GM20431 (cell line): ENCODE results near the gene TTLL4.

Experiments used
- in situ Hi-C: fragments of 300-500 bp; cut with MseI, MboI; formaldehyde crosslinking; loops from one replicate; pipeline ENCODE4 v1.15.0; 2020; ENCODE audit warnings: low sequenced_read_pairs; ENCODE audit not compliant: unreplicated experiment

TTLL4 gene

DNA sequence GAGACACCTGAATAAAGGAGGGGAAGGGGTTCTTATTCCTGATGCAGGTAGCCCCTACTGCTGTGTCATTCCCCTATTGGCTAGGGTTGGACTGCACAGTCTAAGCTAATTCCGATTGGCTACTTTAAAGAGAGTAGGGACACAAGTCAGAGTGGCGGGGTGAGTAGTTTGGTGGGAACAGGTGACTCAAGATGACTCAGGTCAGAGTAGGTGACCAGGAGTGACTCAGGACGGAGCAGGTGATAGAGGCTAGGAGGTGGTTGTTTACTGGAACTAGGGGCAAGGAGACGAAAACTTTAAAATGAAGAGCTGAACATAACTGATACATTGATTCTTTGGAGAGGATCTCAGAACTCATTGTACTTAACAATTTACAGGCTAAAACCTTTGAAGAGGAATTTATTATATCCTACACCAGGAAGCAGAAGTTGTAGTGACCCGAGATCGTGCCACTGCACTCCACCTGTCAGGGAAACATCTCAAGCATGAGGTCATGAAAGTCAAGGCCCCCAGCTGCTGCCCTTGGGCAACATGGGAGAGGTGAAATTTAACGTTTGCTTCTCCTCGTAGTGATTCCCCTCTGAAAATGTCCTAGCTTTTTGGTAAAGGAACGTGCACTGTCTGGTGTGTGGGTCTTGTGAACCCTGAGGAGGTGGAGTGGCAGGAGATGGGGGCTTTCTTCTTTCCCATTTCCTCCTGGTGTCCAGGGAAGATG lies 66.8 kb downstream of the TTLL4 start:
- in situ Hi-C loops, result no loop called here

DNA sequence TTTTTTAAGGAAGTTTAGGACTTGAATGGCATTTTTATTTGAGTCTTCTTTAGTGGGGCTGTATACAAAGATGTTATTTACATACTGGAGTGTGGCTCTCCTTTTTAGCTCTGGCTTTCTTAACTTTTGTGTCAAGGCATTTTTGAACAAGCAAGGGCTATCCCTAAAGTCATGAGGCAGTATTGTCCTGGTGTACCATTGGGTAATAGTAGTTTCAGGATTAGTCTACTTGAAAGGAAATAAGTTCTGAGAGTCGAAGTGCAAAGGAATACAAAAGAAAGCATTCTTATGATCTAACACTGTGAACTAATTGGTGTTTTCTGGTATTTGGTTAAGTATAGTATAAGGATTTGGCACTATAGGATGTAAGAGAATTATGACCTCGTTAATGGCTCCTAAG lies 69.4 kb downstream of the TTLL4 start:
- in situ Hi-C loops, result no loop called here

DNA sequence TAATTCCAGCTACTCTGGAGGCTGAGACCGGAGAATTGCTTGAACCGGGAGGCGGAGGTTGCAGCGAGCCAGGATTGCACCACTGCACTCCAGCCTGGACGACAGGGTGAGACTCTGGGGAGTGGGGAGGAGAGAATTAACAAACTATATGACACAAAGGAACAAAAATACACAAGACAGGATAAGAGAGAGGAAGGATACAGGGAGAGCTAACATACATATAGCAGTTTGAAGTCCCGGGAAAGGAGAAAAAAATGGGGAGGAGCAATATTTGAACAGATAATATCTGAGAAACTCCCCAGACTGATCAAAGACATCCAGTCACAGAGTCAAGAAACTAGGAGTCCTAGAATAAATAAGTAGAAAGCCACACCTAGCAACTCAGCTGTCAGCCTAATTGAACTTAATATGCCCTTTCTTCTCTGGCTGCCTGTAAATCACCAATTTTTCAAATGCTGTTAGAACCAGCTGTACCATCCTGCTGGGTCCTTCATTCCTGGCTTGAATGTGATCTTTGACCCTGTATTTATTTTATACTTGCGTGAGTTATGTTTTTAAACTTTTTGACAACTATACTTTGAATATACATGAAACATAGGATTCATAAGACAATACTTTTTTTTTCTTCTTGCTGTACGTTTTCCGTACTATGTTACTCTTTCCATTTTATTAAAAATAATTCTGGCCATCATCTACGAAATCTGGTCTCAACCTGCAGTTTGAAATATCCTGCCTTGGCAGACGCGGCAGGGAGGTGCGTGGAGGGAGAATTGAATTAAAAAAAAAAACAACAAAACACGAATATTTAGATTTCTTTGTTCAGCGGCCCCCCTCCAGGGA lies 70.4 kb downstream of the TTLL4 start:
- in situ Hi-C loops, result no loop called here

DNA sequence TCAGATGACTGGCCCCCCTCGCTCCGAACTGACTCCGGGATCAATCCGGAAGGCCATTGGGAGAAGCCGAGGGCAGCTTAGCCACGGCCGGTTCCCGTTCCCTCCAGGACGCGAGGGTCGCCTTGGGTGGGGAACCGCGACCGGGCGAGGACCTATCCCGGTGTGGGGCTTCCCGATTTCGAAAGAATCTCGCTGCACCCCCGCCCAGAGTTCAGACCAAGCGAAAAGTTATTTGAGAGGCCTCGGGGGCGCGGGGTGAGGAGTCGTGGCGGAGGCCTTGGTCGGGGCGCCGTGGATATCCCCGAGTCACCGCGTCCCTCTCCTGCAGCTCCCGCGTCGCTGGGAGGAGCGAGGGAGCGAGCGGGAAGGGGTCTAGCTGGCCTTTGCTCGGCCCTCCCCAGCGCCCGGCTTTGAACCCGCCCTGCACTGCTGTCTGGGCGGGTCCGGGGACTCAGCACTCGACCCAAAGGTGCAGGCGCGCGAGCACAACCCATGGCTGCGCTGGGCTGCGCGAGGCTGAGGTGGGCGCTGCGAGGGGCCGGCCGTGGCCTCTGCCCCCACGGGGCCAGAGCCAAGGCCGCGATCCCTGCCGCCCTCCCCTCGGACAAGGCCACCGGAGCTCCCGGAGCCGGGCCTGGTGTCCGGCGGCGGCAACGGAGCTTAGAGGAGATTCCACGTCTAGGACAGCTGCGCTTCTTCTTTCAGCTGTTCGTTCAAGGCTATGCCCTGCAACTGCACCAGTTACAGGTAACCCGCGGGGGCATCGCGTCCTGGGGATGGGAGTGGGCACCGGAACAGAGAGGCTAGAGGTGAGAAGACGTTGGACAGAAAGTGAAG lies 71.3 kb downstream of the TTLL4 start, which contains the start of gene CYP27A1:
TSS of gene CYP27A1 (plus strand) at position 457 of the 837 bp plus-strand sequence. CDS start at position 493, 36 bp downstream.
- in situ Hi-C loops, result no loop called here

DNA sequence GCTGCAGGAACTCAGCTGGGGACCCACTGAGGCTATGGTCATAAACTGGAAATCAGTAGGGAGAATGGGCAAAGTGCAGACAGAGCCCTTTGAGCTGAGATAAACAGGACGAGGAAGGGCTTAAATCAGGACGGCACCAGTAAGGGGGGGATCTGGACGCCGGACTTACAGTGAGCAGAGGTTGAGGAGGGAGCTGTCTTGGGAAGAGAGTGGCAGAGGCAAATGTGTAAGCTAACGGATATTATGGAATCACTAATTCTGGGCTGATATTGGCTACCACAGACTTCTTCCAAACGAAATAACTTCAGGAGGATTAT lies 71.9 kb downstream of the TTLL4 start:
- in situ Hi-C loops, result no loop called here

DNA sequence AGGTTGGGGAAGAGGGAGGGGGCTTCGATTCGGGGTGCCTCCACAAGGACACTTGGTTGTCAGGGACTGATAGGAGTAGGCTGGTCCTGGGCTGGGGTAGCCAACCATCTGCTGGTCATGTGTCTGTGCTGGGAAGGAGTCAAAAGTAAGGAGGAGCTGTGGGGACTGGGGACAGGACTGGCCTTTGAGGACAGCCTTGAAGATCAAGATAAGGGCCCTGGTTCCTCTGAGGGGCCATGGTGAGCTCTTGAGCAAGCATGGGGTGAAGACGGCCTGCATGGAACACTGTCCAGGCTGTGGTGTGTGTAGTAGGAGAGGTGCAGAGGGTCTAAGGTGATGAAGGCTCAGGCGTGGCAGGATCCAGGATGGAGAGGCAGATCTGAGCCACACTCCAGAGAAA lies 73.1 kb downstream of the TTLL4 start:
- in situ Hi-C loops, result no loop called here

DNA sequence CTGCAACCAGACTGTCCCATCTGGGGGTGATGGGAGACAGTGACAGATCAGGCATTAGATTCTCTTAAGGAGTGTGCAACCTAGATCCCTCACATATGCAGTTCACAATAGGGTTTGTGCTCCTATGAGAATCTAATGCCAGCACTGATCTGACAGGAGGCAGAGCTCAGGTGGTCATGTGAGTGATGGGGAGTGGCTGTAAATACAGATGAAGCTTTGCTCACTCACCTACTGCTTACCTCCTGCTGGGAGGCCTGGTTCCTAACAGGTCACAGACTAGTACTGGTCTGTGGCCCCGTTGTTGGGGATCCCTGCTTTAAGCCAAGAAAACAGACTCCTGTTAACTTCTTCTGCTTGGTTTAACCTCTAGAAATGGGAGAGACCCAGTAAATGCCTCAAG lies 74.5 kb downstream of the TTLL4 start:
- in situ Hi-C loops, result no loop called here

DNA sequence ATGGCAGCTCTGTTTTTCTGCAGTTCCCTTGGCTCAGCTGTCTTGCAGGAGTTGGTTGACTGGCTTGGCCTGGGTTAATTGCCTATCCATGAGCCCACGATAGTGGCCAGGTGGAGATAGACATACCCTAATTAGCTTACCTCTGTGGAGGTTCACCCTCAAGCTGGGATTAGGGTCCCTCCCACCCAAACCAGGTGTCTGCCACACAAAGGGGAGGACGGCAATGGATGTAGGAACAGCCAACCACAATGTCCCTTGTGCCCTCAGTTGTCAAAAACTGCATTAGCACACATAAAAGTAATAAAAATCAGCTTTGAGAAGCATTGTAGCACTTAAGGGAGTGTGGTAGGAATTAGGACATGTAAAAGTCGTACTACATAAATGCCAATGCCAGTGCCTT lies 75.5 kb downstream of the TTLL4 start:
- in situ Hi-C loops, result no loop called here

DNA sequence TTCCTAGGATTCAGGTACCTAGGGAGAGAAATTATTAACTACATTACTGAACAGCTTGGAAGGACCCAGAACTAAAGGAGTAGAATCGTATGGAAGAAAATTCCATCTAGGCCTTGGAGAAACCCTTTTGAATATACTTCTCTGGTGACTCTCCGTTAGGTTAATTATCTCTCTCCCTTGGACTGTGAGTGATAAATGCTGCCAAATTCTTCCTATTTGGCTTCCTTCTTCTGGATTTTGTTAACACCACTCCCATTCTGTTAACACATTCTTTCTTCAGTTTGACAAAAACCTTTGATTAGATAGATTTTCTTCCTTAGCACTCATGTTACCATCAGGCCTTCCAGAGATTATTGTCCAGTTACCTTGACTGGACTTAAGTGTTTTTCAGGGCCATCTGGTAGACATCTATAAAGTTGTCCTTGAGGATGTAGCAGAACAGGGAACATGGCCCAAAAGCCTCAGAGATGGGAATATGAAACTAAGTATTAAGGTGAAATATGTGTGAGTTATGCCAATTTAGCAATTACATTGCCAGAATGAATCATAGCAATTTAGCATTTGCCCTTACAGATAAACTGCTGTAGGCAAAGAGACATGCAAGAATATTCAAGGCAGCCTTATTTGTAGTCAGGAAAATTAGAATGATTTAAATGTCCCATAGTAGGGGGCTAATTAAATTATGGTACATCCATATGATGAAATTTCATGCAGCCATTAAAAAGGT lies 78.1 kb downstream of the TTLL4 start:
- in situ Hi-C loops, result no loop called here

DNA sequence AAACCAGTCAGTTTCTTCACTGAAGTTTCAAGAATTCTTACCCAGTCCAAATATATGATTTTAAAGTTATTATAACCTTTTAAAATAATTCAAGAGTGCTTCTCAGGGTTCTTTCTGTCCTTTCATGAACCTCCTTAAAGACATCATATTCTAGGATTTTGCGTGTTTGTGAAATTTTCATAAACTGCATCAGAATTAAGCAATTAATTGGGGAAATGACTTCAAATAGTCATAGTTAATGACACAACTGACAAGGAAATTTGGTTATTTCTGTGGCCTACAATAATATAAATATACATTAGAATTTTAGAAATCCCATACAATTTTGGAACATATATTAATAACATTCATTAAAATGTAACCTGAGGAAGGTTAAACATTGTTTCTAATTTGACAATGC lies 81.8 kb downstream of the TTLL4 start:
- in situ Hi-C loops, result no loop called here

DNA sequence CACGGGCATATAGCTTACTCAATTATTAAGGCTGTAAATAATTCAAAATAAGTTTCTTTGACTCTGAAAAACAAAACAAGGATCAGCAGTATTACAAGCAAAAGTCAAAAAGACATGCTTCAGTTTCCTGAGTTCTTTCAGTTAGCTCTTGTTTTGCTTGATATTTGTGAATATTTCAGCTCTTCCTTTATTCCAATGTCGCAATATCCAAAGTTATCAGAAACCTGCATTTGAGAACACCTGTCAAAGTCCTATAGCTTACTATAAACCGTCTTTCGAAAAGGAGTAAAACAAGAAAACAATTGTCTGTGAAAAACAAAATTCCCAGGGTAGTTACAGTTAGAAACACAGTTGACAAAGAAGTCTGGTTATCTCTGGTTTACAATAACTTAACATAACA lies 86.1 kb downstream of the TTLL4 start:
- in situ Hi-C loops, result no loop called here

DNA sequence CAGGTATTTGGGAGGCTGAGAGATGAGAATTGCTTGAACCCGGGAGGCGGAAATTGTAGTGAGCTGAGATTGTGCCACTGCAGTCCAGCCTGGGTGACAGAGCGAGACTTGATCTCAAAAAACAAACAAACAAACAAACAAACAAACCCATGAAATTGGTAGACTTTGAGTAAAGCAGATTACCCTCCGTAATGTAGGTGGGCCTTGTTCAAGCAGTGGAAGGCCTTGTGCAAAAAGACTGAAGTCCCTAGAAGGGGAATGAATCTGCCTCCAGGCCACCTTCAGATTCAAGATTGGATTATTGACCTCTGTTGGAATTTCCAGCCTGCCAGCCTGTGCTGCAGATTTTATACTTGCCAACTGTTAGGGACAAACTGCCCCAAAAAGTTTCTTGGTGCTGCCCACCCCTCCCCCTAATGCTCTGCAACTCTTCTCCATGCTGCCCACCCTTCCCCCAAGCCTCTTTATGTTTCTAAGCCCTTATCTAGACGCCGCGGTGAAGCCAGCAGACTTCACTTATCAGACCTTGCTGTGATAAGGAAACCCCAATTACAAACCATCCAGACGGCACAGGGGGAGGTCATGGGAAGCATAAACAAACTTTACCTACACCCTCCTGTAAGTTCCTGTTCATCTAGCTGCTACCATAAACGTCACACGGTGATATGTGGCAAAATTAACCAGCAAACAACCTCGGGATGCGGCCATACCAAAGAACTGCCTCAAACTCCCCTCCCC lies 88.3 kb downstream of the TTLL4 start:
- in situ Hi-C loops, result no loop called here

DNA sequence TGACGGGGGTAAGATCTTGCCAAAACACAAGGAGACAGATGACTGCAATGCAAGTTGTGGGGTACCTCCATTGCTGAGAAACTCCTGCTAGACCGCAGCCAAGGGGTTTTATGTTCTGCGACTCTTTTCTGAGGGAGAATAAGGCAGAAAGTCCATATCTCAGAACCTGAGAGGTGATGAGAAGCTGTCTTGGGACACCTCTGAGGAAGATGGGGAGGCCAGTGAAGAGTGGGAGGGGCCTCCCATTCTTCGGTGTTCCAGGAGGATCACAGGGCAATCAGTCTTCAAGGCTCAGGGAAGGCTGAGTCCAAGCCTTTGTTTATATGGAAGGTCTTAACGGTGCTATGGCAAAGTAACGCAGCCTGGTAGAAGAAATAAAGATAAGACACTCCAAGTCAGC lies 89.4 kb downstream of the TTLL4 start:
- in situ Hi-C loops, result no loop called here

DNA sequence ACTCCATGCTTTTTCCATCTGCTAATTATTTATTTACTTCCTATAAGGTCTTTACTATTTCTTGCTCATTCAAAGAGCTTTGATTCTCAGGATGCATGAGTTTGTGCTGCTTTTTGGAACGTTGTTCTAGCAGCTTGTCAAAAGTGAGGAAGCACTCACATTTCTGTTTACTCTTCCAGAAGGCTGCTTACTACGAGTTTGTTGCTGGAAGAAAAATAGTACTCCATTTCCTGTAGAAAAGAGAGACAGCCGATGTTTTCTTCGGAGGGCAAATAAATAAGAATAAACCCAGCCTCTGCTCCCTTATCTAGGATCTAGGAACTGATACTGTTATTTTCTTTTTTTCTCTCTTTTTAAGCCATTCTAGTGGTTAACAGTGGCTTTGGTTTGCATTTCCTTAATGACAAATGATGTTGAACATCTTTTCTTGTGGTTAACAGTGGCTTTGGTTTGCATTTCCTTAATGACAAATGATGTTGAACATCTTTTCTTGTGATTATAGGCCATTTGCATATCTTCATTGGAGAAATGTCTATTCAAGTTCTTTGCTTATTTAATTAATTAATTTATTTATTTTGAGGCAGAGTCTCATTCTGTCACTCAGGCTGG lies 91.9 kb downstream of the TTLL4 start:
- in situ Hi-C loops, result no loop called here

DNA sequence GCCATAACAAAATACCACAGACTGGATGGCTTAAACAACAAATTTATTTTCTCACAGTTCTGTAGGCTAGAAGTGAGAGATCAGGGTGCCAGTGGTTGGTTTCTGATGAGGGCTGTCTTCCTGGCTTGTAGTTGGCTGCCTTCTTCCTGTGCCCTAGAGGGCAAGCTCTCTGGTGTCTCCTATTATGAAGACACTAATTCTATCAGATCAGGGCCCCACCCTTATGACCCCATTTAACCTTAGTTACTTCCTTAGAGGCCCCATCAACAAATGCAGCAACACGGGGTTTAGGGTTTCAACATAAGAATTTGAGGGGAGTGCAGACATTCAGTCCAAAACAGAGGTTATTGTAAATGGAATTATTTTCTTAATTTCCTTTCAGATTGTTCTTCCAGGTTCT lies 94.2 kb downstream of the TTLL4 start:
- in situ Hi-C loops, result no loop called here
